ENCODE measurements around the gene PRSS21. TPM values are rescaled to one million over a fixed set of nuclear protein-coding genes. Genes with fewer than 3 reads are reported as not detected.

Gene PRSS21
- total RNA-seq, 1 donor from 2014 or later = not detected

GRCh38 chr16:2814551-2815298 is 2.3 kb upstream of the PRSS21 start:
- no peaks in the 10 kb centered on the region for H3K36me3 Mint-ChIP-seq (ENCODE audit: unreplicated experiment)
- TF ChIP-seq CTCF (IDR thresholded peaks at IDR 0.05) = no peak
- no peak for DNase-seq (ENCODE audit: extremely low spot score, unreplicated experiment)
- H3K27me3 Mint-ChIP-seq (ENCODE audit: unreplicated experiment) = peaks cover 23% of the 10 kb centered on the region
- no peaks in the 10 kb centered on the region for H3K4me1 Mint-ChIP-seq (ENCODE audit: unreplicated experiment)
- H3K27ac Mint-ChIP-seq (ENCODE audit: unreplicated experiment) = no peak overlapping the region
- H3K9me3 Mint-ChIP-seq (ENCODE audit: unreplicated experiment) = no peaks in the 10 kb centered on the region
- H3K4me3 Mint-ChIP-seq (ENCODE audit: unreplicated experiment) = no peak overlapping the region

- no peak overlapping the region for H3K4me3 Mint-ChIP-seq (ENCODE audit: unreplicated experiment)
- H3K27ac Mint-ChIP-seq (ENCODE audit: unreplicated experiment) = no peak overlapping the region
- H3K9me3 Mint-ChIP-seq (ENCODE audit: unreplicated experiment) = no peaks in the 10 kb centered on the region
- H3K27me3 Mint-ChIP-seq (ENCODE audit: unreplicated experiment) = peaks cover 18% of the 10 kb centered on the region
- no peak for DNase-seq (ENCODE audit: extremely low spot score, unreplicated experiment)
- H3K4me1 Mint-ChIP-seq (ENCODE audit: unreplicated experiment) = no peaks in the 10 kb centered on the region
- no peaks in the 10 kb centered on the region for H3K36me3 Mint-ChIP-seq (ENCODE audit: unreplicated experiment)
- TF ChIP-seq CTCF (IDR thresholded peaks at IDR 0.05) = no peak
Measured at GRCh38 chr16:2815299-2815771, 1.7 kb upstream of the PRSS21 start.

DNA sequence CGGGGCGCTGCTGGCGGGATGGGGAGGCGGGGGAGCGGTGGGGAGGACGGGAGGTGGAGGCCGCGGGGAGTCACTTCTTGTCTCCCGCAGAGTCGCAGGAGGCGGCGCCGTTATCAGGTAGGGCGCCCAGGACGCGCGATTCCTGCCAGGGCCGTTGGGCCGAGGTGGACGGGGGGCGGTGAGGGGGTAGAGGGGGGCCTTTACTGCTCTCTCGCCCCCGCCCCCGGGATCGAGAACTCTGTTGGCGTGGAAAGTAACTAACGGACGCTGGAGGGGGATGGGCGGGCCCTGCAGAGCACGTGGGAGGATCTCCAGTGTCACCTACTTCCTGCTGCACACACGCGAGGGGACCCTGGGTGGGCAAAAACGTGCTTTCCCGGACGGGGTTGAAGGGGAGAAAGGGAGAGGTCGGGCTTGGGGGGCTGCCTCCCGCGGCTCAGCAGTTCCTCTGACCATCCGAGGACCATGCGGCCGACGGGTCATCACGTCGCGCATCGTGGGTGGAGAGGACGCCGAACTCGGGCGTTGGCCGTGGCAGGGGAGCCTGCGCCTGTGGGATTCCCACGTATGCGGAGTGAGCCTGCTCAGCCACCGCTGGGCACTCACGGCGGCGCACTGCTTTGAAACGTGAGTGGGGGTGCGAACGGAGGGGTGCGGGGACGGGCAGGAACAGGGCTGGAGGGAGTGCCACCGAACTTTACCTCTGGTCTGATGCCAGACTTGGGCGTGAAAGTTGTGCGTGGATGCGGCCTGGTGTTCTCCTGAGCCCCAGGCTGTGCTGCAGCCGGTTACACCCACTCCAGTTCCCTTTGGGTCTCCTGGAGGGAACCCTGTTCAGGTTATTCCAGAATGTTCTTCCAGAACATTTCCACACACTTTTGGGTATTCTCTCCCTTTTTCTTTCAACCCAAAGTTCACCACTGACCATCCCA is 569 bp downstream of the PRSS21 start:
- no peak overlapping the region for H3K27ac Mint-ChIP-seq (ENCODE audit: unreplicated experiment)
- no peaks in the 10 kb centered on the region for H3K4me1 Mint-ChIP-seq (ENCODE audit: unreplicated experiment)
- H3K9me3 Mint-ChIP-seq (ENCODE audit: unreplicated experiment) = no peaks in the 10 kb centered on the region
- H3K4me3 Mint-ChIP-seq (ENCODE audit: unreplicated experiment) = no peak overlapping the region
- TF ChIP-seq CTCF (IDR thresholded peaks at IDR 0.05) = no peak
- DNase-seq (ENCODE audit: extremely low spot score, unreplicated experiment) = peak; percentile 82
- no peaks in the 10 kb centered on the region for H3K36me3 Mint-ChIP-seq (ENCODE audit: unreplicated experiment)
- H3K27me3 Mint-ChIP-seq (ENCODE audit: unreplicated experiment) = peaks cover 19% of the 10 kb centered on the region

DNA sequence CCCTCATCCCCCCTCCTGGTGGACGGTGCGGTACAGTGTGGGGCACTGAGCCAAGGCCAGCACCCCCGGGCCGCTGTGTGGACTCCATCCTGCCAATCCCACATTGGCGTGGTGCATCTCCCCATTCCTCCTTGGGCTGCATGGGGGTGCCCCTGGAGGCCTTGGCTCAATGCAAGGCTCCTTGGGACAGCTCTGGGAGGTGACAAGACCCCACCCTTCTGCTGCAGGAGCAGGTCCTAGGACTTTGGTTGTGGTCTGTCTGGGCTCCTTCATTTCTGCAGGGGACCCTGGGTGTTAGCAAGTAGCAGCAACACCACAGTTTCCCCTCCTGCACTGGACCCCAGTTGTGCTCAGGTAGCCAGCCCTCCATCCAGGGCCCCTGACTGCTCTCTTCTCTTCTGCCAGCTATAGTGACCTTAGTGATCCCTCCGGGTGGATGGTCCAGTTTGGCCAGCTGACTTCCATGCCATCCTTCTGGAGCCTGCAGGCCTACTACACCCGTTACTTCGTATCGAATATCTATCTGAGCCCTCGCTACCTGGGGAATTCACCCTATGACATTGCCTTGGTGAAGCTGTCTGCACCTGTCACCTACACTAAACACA is 1.3 kb downstream of the PRSS21 start:
- Mint-ChIP-seq H3K36me3 (ENCODE audit: unreplicated experiment) (no peaks in the 10 kb centered on the region), H3K9me3 (ENCODE audit: unreplicated experiment) (no peaks in the 10 kb centered on the region), H3K27ac (ENCODE audit: unreplicated experiment) (no peak overlapping the region), H3K4me1 (ENCODE audit: unreplicated experiment) (no peaks in the 10 kb centered on the region), H3K4me3 (ENCODE audit: unreplicated experiment) (no peak overlapping the region), H3K27me3 (ENCODE audit: unreplicated experiment) (peaks cover 25% of the 10 kb centered on the region)
- TF ChIP-seq CTCF (IDR thresholded peaks at IDR 0.05) = no peak
- DNase-seq (ENCODE audit: extremely low spot score, unreplicated experiment) = peak; percentile 79
